GM18502 (cell line): Measurements from ENCODE around the gene C3orf62.

ENCODE experiments used
- ATAC-seq: cut with Tn5 transposase; IDR thresholded peaks from one replicate; pipeline ENCODE4 v1.9.1; 2021; ENCODE audit warnings: mild to moderate bottlenecking; ENCODE audit not compliant: unreplicated experiment, poor library complexity

Gene C3orf62

GRCh38 chr3:49219132-49219531 is 57.9 kb downstream of the C3orf62 start:
- no peak for ATAC-seq
